SKM-1 treated with dmso at 0.1 percent for 144 hours (cell line): ENCODE data around the gene C3orf18.
A peak's percentile ranks its signal among the peaks of the same experiment; 100 is the strongest.

Source experiments
- DNase-seq: peaks from one replicate; lab custom pipeline; 2025; ENCODE audit not compliant: unreplicated experiment; lab: John Stamatoyannopoulos, UW

C3orf18 gene

GRCh38 chr3:50551681-50552435 is 15.7 kb downstream of the C3orf18 start:
- DNase-seq = no peak

- no peak for DNase-seq
Observed at GRCh38 chr3:50551054-50551659, 16.4 kb downstream of the C3orf18 start.

- DNase-seq = peak; percentile 22
Observed at GRCh38 chr3:50550079-50550736, 17.3 kb downstream of the C3orf18 start.

GRCh38 chr3:50549226-50549625 is 18.3 kb downstream of the C3orf18 start:
- no peak for DNase-seq

- no peak for DNase-seq
Observed at GRCh38 chr3:50545781-50546180, 21.8 kb downstream of the C3orf18 start.

GRCh38 chr3:50542177-50543034 is 25.1 kb downstream of the C3orf18 start:
- peak; percentile 40 for DNase-seq

- DNase-seq = no peak
Observed at GRCh38 chr3:50539356-50540286, 27.9 kb downstream of the C3orf18 start.

GRCh38 chr3:50537421-50538129 is 30.0 kb downstream of the C3orf18 start:
- DNase-seq = no peak

- DNase-seq = no peak
Observed at GRCh38 chr3:50536471-50537180, 30.9 kb downstream of the C3orf18 start.

- DNase-seq = no peak
Observed at GRCh38 chr3:50534681-50535330, 32.7 kb downstream of the C3orf18 start.

GRCh38 chr3:50533807-50534461 is 33.6 kb downstream of the C3orf18 start:
- no peak for DNase-seq

- no peak for DNase-seq
Observed at GRCh38 chr3:50533316-50533715, 34.2 kb downstream of the C3orf18 start.

- DNase-seq = no peak
Observed at GRCh38 chr3:50532062-50532705, 35.4 kb downstream of the C3orf18 start.

GRCh38 chr3:50531201-50531600 is 36.3 kb downstream of the C3orf18 start:
- no peak for DNase-seq

GRCh38 chr3:50530001-50530970 is 37.3 kb downstream of the C3orf18 start:
- no peak for DNase-seq

- DNase-seq = peak; percentile 13
Observed at GRCh38 chr3:50525987-50526386, 41.6 kb downstream of the C3orf18 start.
